ENCODE results near the gene CNTNAP4.

GRCh38 chr16:76500006-76500405, 222.8 kb downstream of the CNTNAP4 start:
- TF ChIP-seq CTCF (IDR thresholded peaks at IDR 0.05) (no peak), POLR2A (IDR thresholded peaks at IDR 0.05) (no peak)
